ENCODE measurements around the gene ZNF736.
"Not testable (repeated sequence)": the region's sequence is repeated elsewhere in the genome, so short reads cannot be mapped to it uniquely, and the experiment has no call there.

The ZNF736 gene

DNA sequence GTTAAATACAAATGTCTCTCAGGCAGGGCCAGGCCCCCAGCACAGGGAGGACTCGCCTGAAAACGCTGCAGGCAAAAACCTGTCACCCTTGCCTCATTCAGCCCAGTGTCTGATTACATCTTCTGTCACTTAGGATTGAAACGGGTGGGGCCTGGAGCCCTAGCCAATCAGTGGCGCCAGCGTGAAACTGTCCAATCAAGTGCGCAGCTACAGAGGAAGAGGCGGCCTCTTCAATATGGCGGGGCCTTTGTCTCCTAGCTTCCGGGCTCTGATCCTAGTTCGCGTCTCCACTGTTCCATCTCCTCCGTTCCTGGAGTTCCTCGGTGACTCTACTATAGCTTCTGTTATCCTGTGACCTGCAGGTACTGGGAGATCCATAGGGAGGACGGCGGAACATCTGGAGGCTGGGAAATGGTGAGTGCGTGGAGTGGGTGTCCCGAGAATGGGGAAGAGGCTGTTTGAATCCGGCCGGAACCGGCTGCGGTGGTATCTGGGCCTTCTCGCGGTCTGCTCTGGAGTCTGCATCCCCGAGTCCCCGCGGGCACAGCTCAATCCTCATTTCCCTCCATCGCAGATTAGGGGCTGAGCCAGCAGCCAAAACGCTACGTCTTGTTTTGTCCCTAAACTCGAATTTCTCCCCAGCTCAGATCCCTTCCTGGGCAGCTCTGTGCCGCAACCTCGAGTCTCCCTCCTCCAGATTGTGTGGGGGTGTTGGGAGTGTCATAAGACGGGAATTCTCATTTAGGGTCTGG, at the start of gene ZNF736:
TSS of gene ZNF736 (plus strand) at position 222 of the 752 bp plus-strand sequence. CDS start at position 412, 190 bp downstream.
- peak; percentile 96 for DNase-seq (ENCODE audit: low spot score)

DNA sequence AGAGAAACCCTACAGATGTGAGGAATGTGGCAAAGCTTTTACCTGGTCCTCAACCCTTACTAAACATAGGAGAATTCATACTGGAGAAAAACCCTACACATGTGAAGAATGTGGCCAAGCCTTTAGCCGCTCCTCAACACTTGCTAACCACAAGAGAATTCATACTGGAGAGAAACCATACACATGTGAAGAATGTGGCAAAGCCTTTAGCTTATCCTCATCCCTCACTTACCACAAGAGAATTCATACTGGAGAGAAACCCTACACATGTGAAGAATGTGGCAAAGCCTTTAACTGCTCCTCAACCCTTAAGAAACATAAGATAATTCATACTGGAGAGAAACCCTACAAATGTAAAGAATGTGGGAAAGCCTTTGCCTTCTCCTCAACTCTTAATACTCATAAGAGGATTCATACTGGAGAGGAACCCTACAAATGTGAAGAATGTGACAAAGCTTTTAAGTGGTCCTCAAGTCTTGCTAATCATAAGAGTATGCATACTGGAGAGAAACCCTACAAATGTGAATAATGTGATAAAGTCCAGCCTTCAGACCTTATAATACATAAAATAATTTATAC, 47.3 kb upstream of the ZNF736 start:
- no peak for DNase-seq (ENCODE audit: low spot score)

GRCh38 chr7:64277630-64278029, 36.1 kb upstream of the ZNF736 start:
- DNase-seq (ENCODE audit: low spot score): no peak

DNA sequence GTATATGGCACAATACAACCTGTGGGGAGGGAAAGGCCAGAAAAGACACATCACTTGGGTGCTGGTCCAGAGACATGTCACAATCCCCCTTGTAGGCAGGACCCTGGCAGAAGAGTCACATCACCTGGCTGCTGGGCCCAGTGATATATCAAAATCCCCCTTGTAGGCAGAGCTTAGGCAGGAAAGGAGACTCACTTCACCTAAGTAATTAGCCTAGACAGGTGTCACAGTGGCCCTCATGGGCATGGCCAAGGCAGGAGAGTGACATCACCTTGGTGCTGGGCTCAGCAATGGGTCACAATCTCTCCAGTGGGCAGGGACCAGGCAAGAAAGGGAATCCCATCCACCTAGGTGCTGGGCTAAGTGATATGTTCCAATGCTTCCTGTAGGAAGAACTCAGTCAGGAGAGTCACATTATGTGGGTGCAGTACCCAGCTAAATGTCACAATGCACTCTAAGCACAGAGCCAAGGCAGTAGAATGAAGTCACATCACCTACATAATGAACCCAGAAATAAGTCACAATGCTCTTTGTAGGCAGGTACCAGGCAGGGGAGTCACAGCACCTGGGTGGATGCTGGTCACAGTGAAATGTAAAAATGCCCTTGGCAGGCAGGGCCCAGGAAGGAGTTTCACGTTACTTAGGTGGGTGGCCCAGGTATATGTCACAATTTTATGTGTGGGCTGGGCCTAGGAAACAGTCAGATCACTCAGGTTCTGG, 18.9 kb upstream of the ZNF736 start:
- DNase-seq (ENCODE audit: low spot score): no peak

GRCh38 chr7:64297418-64297817, 16.3 kb upstream of the ZNF736 start:
- not testable (repeated sequence) for DNase-seq (ENCODE audit: low spot score)

GRCh38 chr7:64300641-64301405, 12.9 kb upstream of the ZNF736 start:
- no peak for DNase-seq (ENCODE audit: low spot score)

GRCh38 chr7:64307254-64308015, 6.3 kb upstream of the ZNF736 start:
- peak; percentile 97 for DNase-seq (ENCODE audit: low spot score)

GRCh38 chr7:64308016-64308270, 5.8 kb upstream of the ZNF736 start:
- DNase-seq (ENCODE audit: low spot score): no peak

DNA sequence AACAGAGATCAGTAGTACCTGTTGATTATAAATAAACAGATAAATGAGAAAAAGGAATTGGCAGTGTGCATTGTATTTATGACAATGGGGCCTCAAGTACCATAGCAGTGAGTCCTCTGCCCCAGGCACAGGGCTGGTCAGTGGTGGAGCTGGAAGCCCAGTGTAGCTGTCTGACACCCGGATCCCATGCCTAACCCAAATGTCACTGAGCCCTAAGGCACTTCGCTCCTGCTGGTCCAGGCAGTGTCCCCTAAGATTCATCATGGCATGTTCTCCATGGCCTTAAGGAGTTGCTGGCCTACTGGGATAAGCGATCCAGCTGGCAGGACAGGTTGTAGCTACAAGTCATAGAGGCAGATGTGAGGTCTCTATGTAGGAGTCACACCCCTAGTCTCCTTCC, 3.3 kb upstream of the ZNF736 start:
- no peak for DNase-seq (ENCODE audit: low spot score)

GRCh38 chr7:64312826-64313225, 935 bp upstream of the ZNF736 start:
- DNase-seq (ENCODE audit: low spot score): no peak

- DNase-seq (ENCODE audit: low spot score): no peak
Observed at GRCh38 chr7:64314566-64314965, 805 bp downstream of the ZNF736 start.

- DNase-seq (ENCODE audit: low spot score): not testable (repeated sequence)
Observed at GRCh38 chr7:64316031-64316742, 2.4 kb downstream of the ZNF736 start.

DNA sequence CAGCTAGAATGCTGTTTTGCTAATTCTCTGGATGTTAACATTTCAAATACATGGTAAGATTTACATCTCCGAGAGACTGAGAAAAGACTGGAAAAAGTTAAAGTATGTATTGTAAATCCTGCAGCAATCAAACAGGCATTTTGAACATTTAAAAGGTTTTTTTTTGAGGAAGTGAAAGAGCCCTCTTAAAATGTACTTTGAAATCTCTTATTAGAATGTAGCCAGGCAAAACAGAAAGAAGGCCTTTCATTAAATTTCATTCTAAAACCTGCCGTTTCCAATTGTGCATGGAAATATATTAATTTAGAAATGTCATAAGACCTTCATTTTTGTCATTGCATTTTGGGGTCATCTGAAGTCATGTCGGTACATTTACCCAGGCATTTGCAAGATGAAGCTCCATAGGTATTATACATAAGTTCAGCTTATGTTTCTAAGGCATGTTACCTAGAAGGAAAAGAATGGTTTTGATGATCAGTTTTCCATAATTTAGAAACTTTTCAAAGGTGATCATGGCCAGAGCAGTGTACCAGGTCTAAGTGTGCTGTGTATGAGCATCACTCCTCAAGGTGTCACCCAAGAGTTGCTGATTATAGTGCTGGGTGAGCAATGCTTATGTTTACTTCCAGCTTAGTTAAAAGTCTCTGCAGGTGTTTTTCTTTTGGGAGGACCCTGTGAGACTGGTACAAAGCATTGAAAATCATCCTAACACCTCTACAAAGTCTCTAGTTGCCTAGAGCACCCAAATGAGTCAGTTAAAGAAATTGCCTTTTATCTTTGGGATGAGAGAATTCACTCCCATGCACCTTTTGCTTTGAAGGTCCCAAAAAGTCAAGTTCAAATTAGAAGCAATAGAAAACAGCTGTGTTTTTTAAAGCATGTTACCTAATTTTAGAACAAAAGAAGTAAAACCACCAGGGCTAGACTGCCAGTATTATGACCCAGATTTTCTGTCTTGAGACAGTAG, 7.1 kb downstream of the ZNF736 start:
- no peak for DNase-seq (ENCODE audit: low spot score)

- DNase-seq (ENCODE audit: low spot score): not testable (repeated sequence)
Observed at GRCh38 chr7:64324166-64324565, 10.4 kb downstream of the ZNF736 start.

DNA sequence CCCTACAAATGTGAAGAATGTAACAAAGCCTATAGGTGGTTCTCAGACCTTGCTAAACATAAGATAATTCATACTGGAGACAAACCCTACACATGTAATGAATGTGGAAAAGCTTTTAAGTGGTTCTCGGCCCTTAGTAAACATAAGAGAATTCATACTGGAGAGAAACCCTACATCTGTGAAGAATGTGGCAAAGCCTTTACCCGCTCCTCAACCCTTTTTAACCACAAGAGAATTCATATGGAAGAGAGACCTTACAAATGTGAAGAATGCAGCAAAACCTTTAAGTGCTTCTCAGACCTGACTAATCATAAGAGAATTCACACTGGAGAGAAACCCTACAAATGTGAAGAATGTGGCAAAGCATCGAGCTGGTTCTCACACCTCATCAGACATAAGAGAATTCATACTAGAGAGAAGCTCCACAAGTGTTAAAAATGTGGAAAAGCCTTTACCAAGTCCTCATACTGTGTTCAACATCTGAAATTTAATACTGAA, 35.0 kb downstream of the ZNF736 start:
- DNase-seq (ENCODE audit: low spot score): not testable (repeated sequence)

GRCh38 chr7:64359543-64359942, 45.8 kb downstream of the ZNF736 start:
- no peak for DNase-seq (ENCODE audit: low spot score)

GRCh38 chr7:64371116-64371515, 57.4 kb downstream of the ZNF736 start:
- no peak for DNase-seq (ENCODE audit: low spot score)

GRCh38 chr7:64373017-64373416, 59.3 kb downstream of the ZNF736 start:
- DNase-seq (ENCODE audit: low spot score): no peak

DNA sequence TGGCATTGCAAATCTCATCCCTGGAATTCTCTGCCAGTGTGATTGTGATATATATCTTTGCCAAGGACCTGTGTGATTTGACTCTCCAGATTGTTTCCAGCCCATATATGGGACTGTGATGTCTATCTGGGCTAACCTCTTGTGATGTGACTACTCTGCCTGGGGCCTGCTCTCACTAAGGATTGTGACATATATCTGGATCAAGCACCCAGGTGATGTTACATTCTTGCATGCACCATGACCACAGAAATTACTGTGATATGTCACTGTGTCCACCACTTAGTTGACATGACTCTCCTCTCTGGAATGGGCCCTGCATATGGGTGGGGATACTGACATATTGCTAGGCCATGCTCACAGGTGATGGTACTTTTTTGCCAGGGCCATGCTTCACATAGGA, 86.6 kb downstream of the ZNF736 start:
- DNase-seq (ENCODE audit: low spot score): no peak
